Upper lobe of left lung (tissue), 6 donors: ENCODE results near the gene PSMD6. TPM values are rescaled to one million over a fixed set of nuclear protein-coding genes. Genes with fewer than 3 reads are reported as not detected.

Experiments
- ATAC-seq, 2 donors: fragments of 200-7000 bp; cut with Tn5 transposase; one replicate each; pipeline ENCODE4 v1.9.1; 2022; ENCODE audit warnings: mild to moderate bottlenecking in 2 of 2, moderate library complexity in 2 of 2; ENCODE audit not compliant: low FRiP score in 2 of 2
- DNase-seq, 2 donors: peaks; one replicate each; pipeline ENCODE4 v3.0.0-alpha.2; 2019 to 2020
- H3K27ac ChIP-seq, 4 donors: fragments of 200-600 bp; sonication (generic); one replicate each; pipeline ENCODE4 v1.5.1; 2016 to 2019
- H3K27me3 ChIP-seq, 4 donors: fragments of 200-600 bp; sonication (generic); one replicate each; pipeline ENCODE4 v1.5.1; 2017 to 2019
- H3K36me3 ChIP-seq, 4 donors: fragments of 200-600 bp; sonication (generic); one replicate each; pipeline ENCODE4 v1.5.1; 2016 to 2019
- H3K4me1 ChIP-seq, 4 donors: fragments of 200-600 bp; sonication (generic); one replicate each; pipeline ENCODE4 v1.5.1; 2018 to 2019
- H3K4me3 ChIP-seq, 4 donors: fragments of 200-600 bp; sonication (generic); one replicate each; pipeline ENCODE4 v1.5.1; 2017 to 2019; ENCODE audit warnings: mild to moderate bottlenecking in 2 of 4, moderate library complexity in 1 of 4
- H3K9me3 ChIP-seq, 4 donors: fragments of 200-600 bp; sonication (generic); one replicate each; pipeline ENCODE4 v1.5.1; 2018 to 2019
- EP300 ChIP-seq, 4 donors: sonication (generic); formaldehyde crosslinking; IDR thresholded peaks; one replicate each; pipeline ENCODE4 v1.5.1; 2017; ENCODE audit warnings: antibody characterized with exemption in 4 of 4, control low read depth in 2 of 4
- POLR2A ChIP-seq, 4 donors: fragments of 450-650 bp; IDR thresholded peaks; one replicate each; pipeline ENCODE4 v1.5.1; 2016 to 2017; ENCODE audit warnings: antibody characterized with exemption in 4 of 4, mild to moderate bottlenecking in 2 of 4
- POLR2AphosphoS5 ChIP-seq, 2 donors: sonication (generic); formaldehyde crosslinking; IDR thresholded peaks; one replicate each; pipeline ENCODE4 v1.5.1; 2017; ENCODE audit warnings: antibody characterized with exemption in 2 of 2
- WGBS, 2 donors: methylation state at CpG; one replicate each; pipeline ENCODE4 v1.1.5; 2017 to 2018; 5-methylcytosine and 5-hydroxymethylcytosine counted together
- total RNA-seq, 6 donors: library from RNA; depleted of rRNA in 4 of 6; stranded (reverse); fragments of >200 nt in 4 of 6; gene quantifications; one replicate each; pipeline versions ENCODE4 v1.1.0 to v1.2.1, GENCODE V29; 2016 to 2021
- TF ChIP-seq, protein P1 (sequence below), 6 experiments: fragments of 450-650 bp in 4 of 6; fragments of 200-600 bp in 2 of 6; sonication (generic) in 2 of 6; IDR thresholded peaks; one replicate each; pipeline ENCODE4 v1.5.1; 2016 to 2019; ENCODE audit warnings: antibody characterized with exemption in 6 of 6
- donor health status: DM: no; HTN: no; CAD: no; lungs with moderate emphysema.
- donor health status: DM: no; HTN: yes; CAD: no; lungs with severe emphysema.

PSMD6 gene
- total RNA-seq, 6 donors from 2014 or later = 41.2 to 69.3 (median 58.6) TPM

DNA sequence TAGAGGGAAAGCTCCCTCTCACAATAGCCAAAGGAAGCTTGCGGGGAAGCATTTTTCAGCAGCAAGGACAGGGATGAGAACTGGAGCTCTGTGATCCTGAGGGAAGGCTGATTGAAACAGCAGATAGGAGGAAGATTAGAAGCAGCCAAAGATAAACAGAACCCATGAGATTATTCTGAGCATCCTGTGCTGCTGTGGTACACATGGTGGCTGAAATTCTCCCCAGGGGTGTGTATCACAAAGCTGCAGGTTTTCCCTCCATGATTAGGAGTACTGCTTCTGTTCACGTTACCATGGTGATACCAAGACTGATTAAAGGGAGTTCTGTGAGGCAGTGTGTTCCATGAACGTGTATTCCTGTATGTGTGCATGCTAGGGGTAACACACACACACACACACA lies 30.3 kb upstream of the PSMD6 start:
- Histone ChIP-seq H3K4me3 (no peak overlapping the region), H3K27ac (no peak overlapping the region), H3K9me3 (no peaks in the 10 kb centered on the region), H3K27me3 (no peaks in the 10 kb centered on the region), H3K4me1 (peaks cover 0 to 8% (median 0%) of the 10 kb centered on the region in 4 donors), H3K36me3 (no peaks in the 10 kb centered on the region)
- ATAC-seq = no peak
- no peak for DNase-seq
- TF ChIP-seq, protein P1, sequence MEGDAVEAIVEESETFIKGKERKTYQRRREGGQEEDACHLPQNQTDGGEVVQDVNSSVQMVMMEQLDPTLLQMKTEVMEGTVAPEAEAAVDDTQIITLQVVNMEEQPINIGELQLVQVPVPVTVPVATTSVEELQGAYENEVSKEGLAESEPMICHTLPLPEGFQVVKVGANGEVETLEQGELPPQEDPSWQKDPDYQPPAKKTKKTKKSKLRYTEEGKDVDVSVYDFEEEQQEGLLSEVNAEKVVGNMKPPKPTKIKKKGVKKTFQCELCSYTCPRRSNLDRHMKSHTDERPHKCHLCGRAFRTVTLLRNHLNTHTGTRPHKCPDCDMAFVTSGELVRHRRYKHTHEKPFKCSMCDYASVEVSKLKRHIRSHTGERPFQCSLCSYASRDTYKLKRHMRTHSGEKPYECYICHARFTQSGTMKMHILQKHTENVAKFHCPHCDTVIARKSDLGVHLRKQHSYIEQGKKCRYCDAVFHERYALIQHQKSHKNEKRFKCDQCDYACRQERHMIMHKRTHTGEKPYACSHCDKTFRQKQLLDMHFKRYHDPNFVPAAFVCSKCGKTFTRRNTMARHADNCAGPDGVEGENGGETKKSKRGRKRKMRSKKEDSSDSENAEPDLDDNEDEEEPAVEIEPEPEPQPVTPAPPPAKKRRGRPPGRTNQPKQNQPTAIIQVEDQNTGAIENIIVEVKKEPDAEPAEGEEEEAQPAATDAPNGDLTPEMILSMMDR (IDR thresholded peaks at IDR 0.05) = no peak
- no peak for TF ChIP-seq POLR2A (IDR thresholded peaks at IDR 0.05)
- WGBS, 2 donors = 43 to 64% methylated on average over 3 of the region's 3 CpGs

DNA sequence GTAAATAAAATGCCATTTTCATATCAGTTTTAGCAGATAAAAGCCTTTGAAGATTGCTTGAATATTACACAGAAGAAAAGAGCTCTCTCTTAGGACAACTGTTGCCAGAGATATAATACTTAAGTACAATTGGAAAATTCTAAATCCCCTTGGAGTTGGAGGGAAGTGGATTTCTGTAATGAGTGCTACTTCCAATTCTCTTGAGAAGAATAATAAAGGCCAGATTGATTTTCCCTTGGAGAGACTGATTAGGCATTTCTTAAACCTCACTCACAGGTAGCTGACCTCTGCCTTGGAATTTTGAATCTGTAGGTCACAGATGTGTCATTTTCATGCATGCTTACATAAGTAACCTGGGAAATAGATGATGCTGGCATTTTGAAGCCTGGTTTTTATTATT lies 29.8 kb upstream of the PSMD6 start:
- peaks cover 0 to 8% (median 0%) of the 10 kb centered on the region in 4 donors for H3K4me1 ChIP-seq
- no peak for ATAC-seq
- no peaks in the 10 kb centered on the region for H3K27me3 ChIP-seq
- H3K4me3 ChIP-seq = no peak overlapping the region
- no peaks in the 10 kb centered on the region for H3K36me3 ChIP-seq
- DNase-seq = no peak
- H3K27ac ChIP-seq = no peak overlapping the region
- H3K9me3 ChIP-seq = no peaks in the 10 kb centered on the region
- TF ChIP-seq POLR2AphosphoS5 (IDR thresholded peaks at IDR 0.05) = no peak
- TF ChIP-seq, protein P1 (IDR thresholded peaks at IDR 0.05) = no peak
- TF ChIP-seq EP300 (IDR thresholded peaks at IDR 0.05) = no peak
- no peak for TF ChIP-seq POLR2A (IDR thresholded peaks at IDR 0.05)

DNA sequence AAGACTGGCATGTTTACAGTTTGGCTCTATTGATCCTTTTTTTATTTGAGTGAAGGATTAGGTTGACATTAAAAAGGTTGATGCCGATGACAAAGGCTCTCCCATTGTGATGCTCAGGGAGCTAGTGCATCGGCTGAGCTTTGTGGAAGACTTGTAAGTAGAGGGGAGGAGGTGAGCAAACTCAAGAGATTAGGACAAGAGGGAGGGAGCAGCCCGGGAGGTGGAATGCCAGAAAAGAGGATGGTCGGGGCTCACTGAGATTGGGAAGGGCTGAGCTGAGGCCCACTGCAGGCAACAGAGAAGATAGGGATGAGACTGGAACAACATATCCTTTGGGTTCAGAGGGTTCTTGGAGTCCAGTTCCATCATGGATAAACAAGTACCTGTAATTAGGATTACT lies 26.5 kb upstream of the PSMD6 start:
- Histone ChIP-seq H3K9me3 (no peaks in the 10 kb centered on the region), H3K27me3 (no peaks in the 10 kb centered on the region), H3K4me3 (no peak overlapping the region), H3K36me3 (no peaks in the 10 kb centered on the region), H3K4me1 (peaks cover 0 to 8% (median 4%) of the 10 kb centered on the region in 4 donors), H3K27ac (no peak overlapping the region)
- TF ChIP-seq POLR2AphosphoS5 (IDR thresholded peaks at IDR 0.05) = no peak
- no peak for TF ChIP-seq POLR2A (IDR thresholded peaks at IDR 0.05)
- TF ChIP-seq, protein P1 (IDR thresholded peaks at IDR 0.05) = no peak
- no peak for TF ChIP-seq EP300 (IDR thresholded peaks at IDR 0.05)
- ATAC-seq (no peak), DNase-seq (no peak)
- 80% methylated on average over 4 of the region's 4 CpGs for WGBS, 2 donors

- no peak for ATAC-seq
- Histone ChIP-seq H3K9me3 (no peaks in the 10 kb centered on the region), H3K36me3 (no peaks in the 10 kb centered on the region), H3K4me1 (peaks cover 0 to 8% (median 4%) of the 10 kb centered on the region in 4 donors), H3K27me3 (no peaks in the 10 kb centered on the region), H3K4me3 (no peak overlapping the region), H3K27ac (no peak overlapping the region)
- WGBS, 2 donors = 81 to 83% methylated on average over 3 of the region's 3 CpGs
- no peak for TF ChIP-seq POLR2A (IDR thresholded peaks at IDR 0.05)
- TF ChIP-seq POLR2AphosphoS5 (IDR thresholded peaks at IDR 0.05) = no peak
- TF ChIP-seq, protein P1 (IDR thresholded peaks at IDR 0.05) = no peak
- TF ChIP-seq EP300 (IDR thresholded peaks at IDR 0.05) = no peak
- DNase-seq = no peak
Measured at GRCh38 chr3:64049136-64049535, 25.8 kb upstream of the PSMD6 start.

- H3K27ac ChIP-seq = no peak overlapping the region
- H3K9me3 ChIP-seq = no peaks in the 10 kb centered on the region
- TF ChIP-seq, protein P1 (IDR thresholded peaks at IDR 0.05) = no peak
- TF ChIP-seq POLR2AphosphoS5 (IDR thresholded peaks at IDR 0.05) = no peak
- TF ChIP-seq POLR2A (IDR thresholded peaks at IDR 0.05) = no peak
- TF ChIP-seq EP300 (IDR thresholded peaks at IDR 0.05) = no peak
- peaks cover 0 to 8% (median 1%) of the 10 kb centered on the region in 4 donors for H3K4me1 ChIP-seq
- H3K36me3 ChIP-seq = no peaks in the 10 kb centered on the region
- no peaks in the 10 kb centered on the region for H3K27me3 ChIP-seq
- no peak overlapping the region for H3K4me3 ChIP-seq
- DNase-seq (no peak), ATAC-seq (peak in 1 of 2 donors; percentile 8)
- 27 to 37% methylated on average over 3 of the region's 3 CpGs for WGBS, 2 donors
Measured at GRCh38 chr3:64048631-64049061, 25.4 kb upstream of the PSMD6 start.
